Measurements from ENCODE around the gene FRMD4A. TPM values are rescaled to one million over a fixed set of nuclear protein-coding genes. Genes with fewer than 3 reads are reported as not detected.

FRMD4A gene
- total RNA-seq, 1 experiment from 2014 or later: 18.3 TPM

- BruUV-seq (replicated peaks): no TSS peak
- no peak for DNase-seq
- POLR2A ChIA-PET (ENCODE audit: unreplicated experiment): no interaction called here
- H2AFZ ChIP-seq: no peak overlapping the region
- H3K4me2 ChIP-seq: no peak overlapping the region
- H3K27me3 ChIP-seq (ENCODE audit: insufficient read depth, low read depth): no peaks in the 10 kb centered on the region
- H4K20me1 ChIP-seq (ENCODE audit: insufficient read depth): no peaks in the 10 kb centered on the region
- no peaks in the 10 kb centered on the region for H3F3A ChIP-seq (ENCODE audit: insufficient read depth, low read depth)
- intact Hi-C loops (cut with micrococcal nuclease; ENCODE audit: unreplicated experiment): loop anchor here (10.0 kb wide), 1 partner anchor 86 kb away; no protein-coding TSS in a partner anchor
- H3K79me2 ChIP-seq (ENCODE audit: low read depth): no peaks in the 10 kb centered on the region
- peaks cover 4% of the 10 kb centered on the region for H3K4me1 ChIP-seq (replicated peaks; ENCODE audit: insufficient read depth)
- no peaks in the 10 kb centered on the region for H3K9me3 ChIP-seq (ENCODE audit: insufficient read depth, low read depth)
- H3K9me2 ChIP-seq (ENCODE audit: insufficient read depth): no peaks in the 10 kb centered on the region
- no peak overlapping the region for H3K4me3 ChIP-seq
- no peaks in the 10 kb centered on the region for H3K36me3 ChIP-seq (ENCODE audit: low read depth)
- no peak overlapping the region for H3K27ac ChIP-seq
- CTCF ChIA-PET: interaction anchor here (0.6 kb wide), 1 partner anchor 14 kb away, joined by 3 read pairs; no protein-coding TSS in a partner anchor
- TF ChIP-seq, protein P1, sequence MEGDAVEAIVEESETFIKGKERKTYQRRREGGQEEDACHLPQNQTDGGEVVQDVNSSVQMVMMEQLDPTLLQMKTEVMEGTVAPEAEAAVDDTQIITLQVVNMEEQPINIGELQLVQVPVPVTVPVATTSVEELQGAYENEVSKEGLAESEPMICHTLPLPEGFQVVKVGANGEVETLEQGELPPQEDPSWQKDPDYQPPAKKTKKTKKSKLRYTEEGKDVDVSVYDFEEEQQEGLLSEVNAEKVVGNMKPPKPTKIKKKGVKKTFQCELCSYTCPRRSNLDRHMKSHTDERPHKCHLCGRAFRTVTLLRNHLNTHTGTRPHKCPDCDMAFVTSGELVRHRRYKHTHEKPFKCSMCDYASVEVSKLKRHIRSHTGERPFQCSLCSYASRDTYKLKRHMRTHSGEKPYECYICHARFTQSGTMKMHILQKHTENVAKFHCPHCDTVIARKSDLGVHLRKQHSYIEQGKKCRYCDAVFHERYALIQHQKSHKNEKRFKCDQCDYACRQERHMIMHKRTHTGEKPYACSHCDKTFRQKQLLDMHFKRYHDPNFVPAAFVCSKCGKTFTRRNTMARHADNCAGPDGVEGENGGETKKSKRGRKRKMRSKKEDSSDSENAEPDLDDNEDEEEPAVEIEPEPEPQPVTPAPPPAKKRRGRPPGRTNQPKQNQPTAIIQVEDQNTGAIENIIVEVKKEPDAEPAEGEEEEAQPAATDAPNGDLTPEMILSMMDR (conservative IDR thresholded peaks at IDR 0.05): no peak
- no peak for TF ChIP-seq EZH2 (IDR thresholded peaks at IDR 0.05; ENCODE audit: low read depth)
Measured at GRCh38 chr10:13700473-13701144, 630.1 kb downstream of the FRMD4A start.

DNA sequence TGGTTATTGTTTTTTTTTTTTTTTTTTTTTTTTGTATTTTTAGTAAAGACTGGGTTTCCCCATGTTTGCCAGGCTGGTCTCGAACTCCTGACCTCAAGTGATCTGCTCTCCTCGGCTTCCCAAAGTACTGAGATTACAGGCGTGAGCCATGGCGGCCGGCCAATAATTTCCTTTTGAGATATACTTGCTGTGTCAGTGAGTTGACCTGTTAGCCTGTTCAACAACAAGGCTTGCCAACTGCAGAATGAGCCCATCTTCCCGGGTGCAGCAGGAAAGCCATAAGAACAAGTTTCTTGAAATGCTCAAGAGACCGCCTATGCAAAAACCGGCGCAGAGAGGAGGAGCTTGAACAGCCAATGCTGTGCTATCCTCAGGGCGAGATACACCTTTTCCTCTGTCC, 631.5 kb downstream of the FRMD4A start:
- no peaks in the 10 kb centered on the region for H4K20me1 ChIP-seq (ENCODE audit: insufficient read depth)
- H3K79me2 ChIP-seq (ENCODE audit: low read depth): no peaks in the 10 kb centered on the region
- no TSS peak for BruUV-seq (replicated peaks)
- H3K27ac ChIP-seq: no peak overlapping the region
- DNase-seq: no peak
- H3K4me3 ChIP-seq: no peak overlapping the region
- no peaks in the 10 kb centered on the region for H3F3A ChIP-seq (ENCODE audit: insufficient read depth, low read depth)
- ChIA-PET CTCF (interaction anchor here (0.7 kb wide), 1 partner anchor 1803 kb away, joined by 6 read pairs; no protein-coding TSS in a partner anchor), POLR2A (ENCODE audit: unreplicated experiment) (no interaction called here)
- no peak overlapping the region for H3K4me2 ChIP-seq
- no peaks in the 10 kb centered on the region for H3K9me3 ChIP-seq (ENCODE audit: insufficient read depth, low read depth)
- H3K36me3 ChIP-seq (ENCODE audit: low read depth): no peaks in the 10 kb centered on the region
- no peaks in the 10 kb centered on the region for H3K4me1 ChIP-seq (replicated peaks; ENCODE audit: insufficient read depth)
- H3K9me2 ChIP-seq (ENCODE audit: insufficient read depth): no peaks in the 10 kb centered on the region
- H3K27me3 ChIP-seq (ENCODE audit: insufficient read depth, low read depth): no peaks in the 10 kb centered on the region
- intact Hi-C loops (cut with micrococcal nuclease; ENCODE audit: unreplicated experiment): no loop called here
- TF ChIP-seq, protein P1 (conservative IDR thresholded peaks at IDR 0.05): no peak
- no peak for TF ChIP-seq EZH2 (IDR thresholded peaks at IDR 0.05; ENCODE audit: low read depth)
- H2AFZ ChIP-seq: no peak overlapping the region

DNA sequence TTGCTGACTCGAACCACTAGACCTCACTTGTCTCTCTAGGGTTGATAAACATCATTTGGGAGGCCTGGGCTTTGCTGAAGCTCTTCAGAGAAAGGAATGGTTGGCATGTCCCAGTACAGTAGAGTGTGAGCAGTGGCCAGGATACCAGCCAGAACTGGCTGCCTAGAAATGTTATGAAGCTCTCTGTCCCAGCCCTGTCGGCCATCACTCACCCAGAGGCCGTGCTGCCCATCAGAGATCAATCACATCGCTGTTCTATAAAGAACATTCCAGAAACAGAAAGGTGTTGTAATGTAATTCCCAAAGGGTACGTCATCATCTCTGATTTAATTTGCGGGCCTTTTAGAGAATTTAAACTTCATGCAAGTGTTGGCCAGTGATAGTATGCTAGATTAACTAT, 632.5 kb downstream of the FRMD4A start:
- Histone ChIP-seq H3K79me2 (ENCODE audit: low read depth) (no peaks in the 10 kb centered on the region), H4K20me1 (ENCODE audit: insufficient read depth) (no peaks in the 10 kb centered on the region), H3K27ac (no peak overlapping the region), H3K36me3 (ENCODE audit: low read depth) (no peaks in the 10 kb centered on the region), H3K4me1 (replicated peaks; ENCODE audit: insufficient read depth) (no peaks in the 10 kb centered on the region), H3K4me3 (no peak overlapping the region), H2AFZ (no peak overlapping the region), H3K9me2 (ENCODE audit: insufficient read depth) (no peaks in the 10 kb centered on the region), H3F3A (ENCODE audit: insufficient read depth, low read depth) (no peaks in the 10 kb centered on the region), H3K27me3 (ENCODE audit: insufficient read depth, low read depth) (no peaks in the 10 kb centered on the region), H3K4me2 (no peak overlapping the region), H3K9me3 (ENCODE audit: insufficient read depth, low read depth) (no peaks in the 10 kb centered on the region)
- no peak for TF ChIP-seq EZH2 (IDR thresholded peaks at IDR 0.05; ENCODE audit: low read depth)
- TF ChIP-seq, protein P1 (conservative IDR thresholded peaks at IDR 0.05): no peak
- ChIA-PET POLR2A (ENCODE audit: unreplicated experiment) (no interaction called here), CTCF (interaction anchor here (0.6 kb wide), 1 partner anchor 122 kb away, joined by 3 read pairs; no protein-coding TSS in a partner anchor)
- no TSS peak for BruUV-seq (replicated peaks)
- intact Hi-C loops (cut with micrococcal nuclease; ENCODE audit: unreplicated experiment): no loop called here
- DNase-seq: no peak
